HG02884 (cell line): Measurements from ENCODE around the gene LIF.

Source experiments
- ATAC-seq: cut with Tn5 transposase; IDR thresholded peaks from one replicate; pipeline ENCODE4 v1.9.1; 2021; ENCODE audit warnings: mild to moderate bottlenecking, moderate library complexity; ENCODE audit not compliant: unreplicated experiment

LIF gene

GRCh38 chr22:30265131-30265720 lies 18.7 kb upstream of the LIF start:
- ATAC-seq = no peak

GRCh38 chr22:30263883-30264282 lies 17.3 kb upstream of the LIF start:
- ATAC-seq = no peak

- no peak for ATAC-seq
These were observed 16.6 kb upstream of the LIF start for GRCh38 chr22:30262917-30263741.

GRCh38 chr22:30262112-30262511 lies 15.6 kb upstream of the LIF start:
- no peak for ATAC-seq

GRCh38 chr22:30261134-30261533 lies 14.6 kb upstream of the LIF start:
- no peak for ATAC-seq

GRCh38 chr22:30260682-30261081 lies 14.1 kb upstream of the LIF start:
- ATAC-seq = no peak

GRCh38 chr22:30260276-30260675 lies 13.7 kb upstream of the LIF start:
- no peak for ATAC-seq

GRCh38 chr22:30254314-30254713 lies 7.8 kb upstream of the LIF start:
- ATAC-seq = no peak

GRCh38 chr22:30253205-30253852 lies 6.8 kb upstream of the LIF start:
- no peak for ATAC-seq

GRCh38 chr22:30252411-30253204 lies 6.0 kb upstream of the LIF start:
- ATAC-seq = no peak

- ATAC-seq = no peak
These were observed 5.2 kb upstream of the LIF start for GRCh38 chr22:30251711-30252110.

- ATAC-seq = no peak
These were observed 4.2 kb upstream of the LIF start for GRCh38 chr22:30250661-30251267.

- no peak for ATAC-seq
These were observed 3.5 kb upstream of the LIF start for GRCh38 chr22:30250039-30250565.

GRCh38 chr22:30249049-30250038 lies 2.8 kb upstream of the LIF start:
- no peak for ATAC-seq

GRCh38 chr22:30248484-30248883 lies 1.9 kb upstream of the LIF start:
- no peak for ATAC-seq

GRCh38 chr22:30247974-30248373 lies 1.4 kb upstream of the LIF start:
- ATAC-seq = no peak

- no peak for ATAC-seq
These were observed 1.0 kb upstream of the LIF start for GRCh38 chr22:30247561-30247960.

GRCh38 chr22:30246814-30247376 lies 336 bp upstream of the LIF start:
- no peak for ATAC-seq
